Caco-2 (cell line): ENCODE data around the gene QDPR. TPM values are rescaled to one million over a fixed set of nuclear protein-coding genes. Genes with fewer than 3 reads are reported as not detected.

Source experiments
- BruUV-seq: library from RNA; stranded (reverse); fragments of 400-500 nt; replicated peaks from 2 replicates; lab custom pipeline; 2021; lab: Mats Ljungman, UMichigan
- CTCF ChIA-PET: fragments of 300-600 bp; sonication (Branson Sonifier 250); formaldehyde crosslinking; loops from one replicate; lab custom pipeline; 2022; ENCODE audit warnings: antibody characterized with exemption; lab: Charles Lee
- POLR2A ChIA-PET: fragments of 300-600 bp; sonication (Branson Sonifier 250); formaldehyde crosslinking; loops from one replicate; lab custom pipeline; 2022; ENCODE audit warnings: antibody characterized with exemption; lab: Charles Lee
- DNase-seq, 2 experiments: peaks; one replicate each; pipeline versions ENCODE4 v3.0.0 to v3.0.0-alpha.2; 2020 to 2022
- H3K27me3 ChIP-seq: replicated peaks from 2 replicates; pipeline ENCODE4 v1.6.0; 2011; ENCODE audit warnings: low read length; ENCODE audit not compliant: control insufficient read depth, insufficient read depth
- H3K36me3 ChIP-seq: 2 replicates; pipeline ENCODE4 v1.5.1; 2011; ENCODE audit warnings: low read length; ENCODE audit not compliant: control insufficient read depth, insufficient read depth
- H3K4me1 ChIP-seq: fragments of 250-450 bp; sonication (Bioruptor Pico); 2 replicates; pipeline ENCODE4 v1.5.1; 2020; ENCODE audit warnings: mild to moderate bottlenecking
- H3K4me3 ChIP-seq: 2 replicates; pipeline ENCODE4 v1.5.1; 2011; ENCODE audit warnings: low read depth, mild to moderate bottlenecking, control low read depth, low read length
- H3K9me3 ChIP-seq: fragments of 250-450 bp; sonication (Bioruptor Pico); 2 replicates; pipeline ENCODE4 v1.5.1; 2020; ENCODE audit warnings: mild to moderate bottlenecking, moderate library complexity
- H3K27ac Mint-ChIP-seq: one replicate; pipeline ENCODE4 v1.8.0; 2022; ENCODE audit warnings: mixed read lengths; ENCODE audit not compliant: unreplicated experiment
- H3K27me3 Mint-ChIP-seq: one replicate; pipeline ENCODE4 v1.8.0; 2022; ENCODE audit warnings: mixed read lengths; ENCODE audit not compliant: insufficient read depth, unreplicated experiment
- H3K36me3 Mint-ChIP-seq: one replicate; pipeline ENCODE4 v1.8.0; 2022; ENCODE audit warnings: mild to moderate bottlenecking, mixed read lengths; ENCODE audit not compliant: insufficient read depth, unreplicated experiment
- H3K4me1 Mint-ChIP-seq: one replicate; pipeline ENCODE4 v1.8.0; 2022; ENCODE audit warnings: low read depth, mixed read lengths; ENCODE audit not compliant: unreplicated experiment
- H3K4me3 Mint-ChIP-seq: one replicate; pipeline ENCODE4 v1.8.0; 2022; ENCODE audit warnings: mild to moderate bottlenecking, moderate library complexity, mixed read lengths; ENCODE audit not compliant: unreplicated experiment
- H3K9me3 Mint-ChIP-seq: one replicate; pipeline ENCODE4 v1.8.0; 2022; ENCODE audit warnings: mixed read lengths; ENCODE audit not compliant: unreplicated experiment
- CTCF ChIP-seq, 2 experiments: fragments of 200-600 bp in 1 of 2; IDR thresholded peaks; 1 replicate in 1 of 2; 2 replicates in 1 of 2; pipeline versions ENCODE4 v1.5.1 to v1.8.0; 2011 to 2022; ENCODE audit warnings: antibody characterized with exemption in 1 of 2, control low read depth in 1 of 2, inconsistent platforms in 1 of 2, low read depth in 1 of 2, low read length in 1 of 2, mild to moderate bottlenecking in 1 of 2, moderate library complexity in 1 of 2; ENCODE audit not compliant: insufficient read depth in 1 of 2, severe bottlenecking in 1 of 2, unreplicated experiment in 1 of 2
- intact Hi-C: fragments of 100-400 bp; cut with micrococcal nuclease; formaldehyde crosslinking; loops from one replicate; pipeline ENCODE4 v1.10.0; 2022; ENCODE audit not compliant: unreplicated experiment
- total RNA-seq: library from RNA; stranded (reverse); gene quantifications from 2 replicates; pipeline ENCODE4 v1.2.3, GENCODE V29; 2022

Gene QDPR
- total RNA-seq, 1 experiment from 2014 or later = 47.3 TPM

DNA sequence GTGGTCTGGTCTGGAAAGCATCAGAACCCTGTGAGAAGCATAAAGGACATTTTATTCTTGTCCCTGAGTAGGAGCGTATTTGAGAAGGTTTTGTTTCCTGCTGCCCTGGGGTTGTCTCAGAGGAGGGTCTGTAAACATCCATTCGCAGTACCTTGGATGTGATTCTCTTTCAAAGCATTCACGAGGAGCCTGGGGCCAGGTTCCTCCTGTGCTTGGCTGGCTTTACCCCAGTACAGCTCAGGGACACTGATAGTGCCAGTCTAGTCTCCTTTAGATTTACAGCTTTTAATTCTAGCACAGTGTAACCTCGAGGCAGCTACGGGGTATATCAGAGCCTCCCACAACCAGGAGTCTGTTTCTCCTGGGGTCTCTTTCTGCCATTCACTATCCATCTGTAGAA is 5.8 kb upstream of the QDPR start:
- ChIA-PET CTCF (no interaction called here), POLR2A (no interaction called here)
- BruUV-seq = no TSS peak
- intact Hi-C loops = no loop called here
- no peaks in the 10 kb centered on the region for H3K36me3 ChIP-seq
- H3K27me3 Mint-ChIP-seq = peaks cover 8% of the 10 kb centered on the region
- H3K9me3 ChIP-seq = no peaks in the 10 kb centered on the region
- no peaks in the 10 kb centered on the region for H3K27me3 ChIP-seq
- no peak overlapping the region for H3K4me3 ChIP-seq
- H3K4me1 Mint-ChIP-seq = no peaks in the 10 kb centered on the region
- no peak overlapping the region for H3K4me3 Mint-ChIP-seq
- DNase-seq = no peak
- H3K36me3 Mint-ChIP-seq = no peaks in the 10 kb centered on the region
- H3K27ac Mint-ChIP-seq = no peak overlapping the region
- peaks cover 1% of the 10 kb centered on the region for H3K4me1 ChIP-seq
- no peaks in the 10 kb centered on the region for H3K9me3 Mint-ChIP-seq
- TF ChIP-seq CTCF (IDR thresholded peaks at IDR 0.05; ENCODE audit: insufficient read depth in 1 of 2, low read depth in 1 of 2, low read length in 1 of 2, severe bottlenecking in 1 of 2, unreplicated experiment in 1 of 2) = no peak

GRCh38 chr4:17516980-17517379 is 5.1 kb upstream of the QDPR start:
- H3K36me3 Mint-ChIP-seq = no peaks in the 10 kb centered on the region
- no peak for TF ChIP-seq CTCF (IDR thresholded peaks at IDR 0.05; ENCODE audit: insufficient read depth in 1 of 2, low read depth in 1 of 2, low read length in 1 of 2, severe bottlenecking in 1 of 2, unreplicated experiment in 1 of 2)
- Histone ChIP-seq H3K9me3 (no peaks in the 10 kb centered on the region), H3K36me3 (no peaks in the 10 kb centered on the region), H3K27me3 (no peaks in the 10 kb centered on the region), H3K4me3 (no peak overlapping the region), H3K4me1 (peaks cover 5% of the 10 kb centered on the region)
- no peak for DNase-seq
- no TSS peak for BruUV-seq
- POLR2A ChIA-PET = no interaction called here
- H3K4me3 Mint-ChIP-seq = no peak overlapping the region
- CTCF ChIA-PET = no interaction called here
- H3K9me3 Mint-ChIP-seq = no peaks in the 10 kb centered on the region
- H3K27ac Mint-ChIP-seq = no peak overlapping the region
- no peaks in the 10 kb centered on the region for H3K4me1 Mint-ChIP-seq
- peaks cover 8% of the 10 kb centered on the region for H3K27me3 Mint-ChIP-seq
- intact Hi-C loops = no loop called here

- ChIA-PET POLR2A (no interaction called here), CTCF (no interaction called here)
- Mint-ChIP-seq H3K9me3 (no peaks in the 10 kb centered on the region), H3K36me3 (no peaks in the 10 kb centered on the region), H3K27ac (no peak overlapping the region), H3K4me1 (no peaks in the 10 kb centered on the region), H3K27me3 (peaks cover 4% of the 10 kb centered on the region), H3K4me3 (no peak overlapping the region)
- H3K4me3 ChIP-seq = no peak overlapping the region
- intact Hi-C loops = no loop called here
- no peak for DNase-seq
- peaks cover 5% of the 10 kb centered on the region for H3K4me1 ChIP-seq
- no peaks in the 10 kb centered on the region for H3K27me3 ChIP-seq
- BruUV-seq = no TSS peak
- no peak for TF ChIP-seq CTCF (IDR thresholded peaks at IDR 0.05; ENCODE audit: insufficient read depth in 1 of 2, low read depth in 1 of 2, low read length in 1 of 2, severe bottlenecking in 1 of 2, unreplicated experiment in 1 of 2)
- H3K36me3 ChIP-seq = no peaks in the 10 kb centered on the region
- no peaks in the 10 kb centered on the region for H3K9me3 ChIP-seq
Measured at GRCh38 chr4:17515445-17516407, 3.8 kb upstream of the QDPR start.
